Measurements from ENCODE around the gene EEF2.

GRCh38 chr19:3949294-3949693 lies 36.0 kb downstream of the EEF2 start:
- TF ChIP-seq CTCF (conservative IDR thresholded peaks at IDR 0.05; ENCODE audit: low read depth, low read length) (no peak), EZH2 (IDR thresholded peaks at IDR 0.05; ENCODE audit: low read length, unreplicated experiment) (no peak)

All from PC-3 (cell line).